ENCODE measurements around the gene PERM1. TPM values are rescaled to one million over a fixed set of nuclear protein-coding genes. Genes with fewer than 3 reads are reported as not detected.

Gene PERM1
- total RNA-seq, 4 donors from 2014 or later, result 0.24 to 0.93 (median 0.44) TPM

DNA sequence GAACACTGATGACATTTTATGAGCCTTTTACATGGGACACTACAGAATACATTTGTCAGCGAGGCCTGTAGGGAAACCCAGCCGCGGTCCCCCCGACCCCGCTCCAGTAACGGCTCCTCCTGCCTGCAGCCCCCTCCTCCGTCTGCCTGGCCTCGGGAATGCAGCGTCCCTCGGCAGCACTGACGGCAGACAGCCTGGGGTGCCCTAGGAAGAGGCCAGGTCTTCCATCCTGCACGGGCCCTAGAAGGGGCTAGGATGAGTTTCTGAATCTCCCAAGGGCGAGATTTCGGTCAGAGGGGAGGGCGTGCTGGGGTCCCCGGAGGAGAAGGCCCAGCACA is 49.8 kb downstream of the PERM1 start:
- peaks cover 86% of the 10 kb centered on the region for H3K27me3 ChIP-seq
- DNase-seq (ENCODE audit: low spot score in 2 of 2), result no peak
- H3K36me3 ChIP-seq, result no peaks in the 10 kb centered on the region
- H3K9me3 ChIP-seq, result no peaks in the 10 kb centered on the region
- TF ChIP-seq POLR2AphosphoS5 (IDR thresholded peaks at IDR 0.05), result no peak
- TF ChIP-seq, protein P1, sequence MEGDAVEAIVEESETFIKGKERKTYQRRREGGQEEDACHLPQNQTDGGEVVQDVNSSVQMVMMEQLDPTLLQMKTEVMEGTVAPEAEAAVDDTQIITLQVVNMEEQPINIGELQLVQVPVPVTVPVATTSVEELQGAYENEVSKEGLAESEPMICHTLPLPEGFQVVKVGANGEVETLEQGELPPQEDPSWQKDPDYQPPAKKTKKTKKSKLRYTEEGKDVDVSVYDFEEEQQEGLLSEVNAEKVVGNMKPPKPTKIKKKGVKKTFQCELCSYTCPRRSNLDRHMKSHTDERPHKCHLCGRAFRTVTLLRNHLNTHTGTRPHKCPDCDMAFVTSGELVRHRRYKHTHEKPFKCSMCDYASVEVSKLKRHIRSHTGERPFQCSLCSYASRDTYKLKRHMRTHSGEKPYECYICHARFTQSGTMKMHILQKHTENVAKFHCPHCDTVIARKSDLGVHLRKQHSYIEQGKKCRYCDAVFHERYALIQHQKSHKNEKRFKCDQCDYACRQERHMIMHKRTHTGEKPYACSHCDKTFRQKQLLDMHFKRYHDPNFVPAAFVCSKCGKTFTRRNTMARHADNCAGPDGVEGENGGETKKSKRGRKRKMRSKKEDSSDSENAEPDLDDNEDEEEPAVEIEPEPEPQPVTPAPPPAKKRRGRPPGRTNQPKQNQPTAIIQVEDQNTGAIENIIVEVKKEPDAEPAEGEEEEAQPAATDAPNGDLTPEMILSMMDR (IDR thresholded peaks at IDR 0.05), result no peak
- no peak for TF ChIP-seq EP300 (IDR thresholded peaks at IDR 0.05)
- no peak for TF ChIP-seq POLR2A (IDR thresholded peaks at IDR 0.05)
- H3K4me3 ChIP-seq, result no peak overlapping the region
- WGBS, result 63% methylated on average over 16 of the region's 16 CpGs
- H3K27ac ChIP-seq, result no peak overlapping the region
- H3K4me1 ChIP-seq, result peaks cover 20% of the 10 kb centered on the region

DNA sequence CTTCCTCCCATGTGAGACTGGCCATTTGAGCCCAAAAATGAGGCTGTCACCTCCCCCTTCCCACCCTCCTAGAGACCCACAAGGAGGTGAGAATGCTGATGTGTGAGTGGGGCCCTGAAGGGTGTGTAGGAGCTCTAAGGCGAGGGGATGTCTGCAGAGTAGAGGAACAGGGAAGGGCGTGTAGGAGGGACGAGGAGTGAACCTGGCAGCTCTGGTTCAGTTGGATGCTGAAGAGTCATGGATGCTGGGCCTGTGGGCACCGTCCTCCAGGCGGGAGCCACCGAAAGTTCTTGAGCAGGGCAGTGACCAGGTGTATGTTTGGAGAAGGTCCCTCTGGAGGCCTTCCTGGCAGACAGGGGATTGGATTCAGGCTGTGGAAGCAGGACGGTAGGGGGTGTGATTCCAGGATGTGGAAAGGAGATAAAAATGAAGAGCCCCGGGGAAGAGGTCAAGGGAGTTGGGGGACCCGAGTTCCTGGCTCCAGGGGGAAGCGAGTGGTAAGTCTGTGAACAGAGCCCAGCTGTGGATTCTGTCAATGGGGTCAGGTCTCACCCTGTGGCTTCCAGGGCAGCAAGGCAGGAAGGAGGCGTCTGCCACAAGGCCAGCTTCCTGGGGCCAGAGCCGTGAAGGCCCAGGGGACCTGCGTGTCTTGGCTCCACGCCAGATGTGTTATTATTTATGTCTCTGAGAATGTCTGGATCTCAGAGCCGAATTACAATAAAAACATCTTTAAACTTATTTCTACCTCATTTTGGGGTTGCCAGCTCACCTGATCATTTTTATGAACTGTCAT is 50.3 kb downstream of the PERM1 start:
- DNase-seq (ENCODE audit: low spot score in 2 of 2), result no peak
- H3K4me1 ChIP-seq, result peaks cover 18% of the 10 kb centered on the region
- TF ChIP-seq EP300 (IDR thresholded peaks at IDR 0.05), result no peak
- TF ChIP-seq, protein P1 (IDR thresholded peaks at IDR 0.05), result no peak
- TF ChIP-seq POLR2A (IDR thresholded peaks at IDR 0.05), result no peak
- no peak for TF ChIP-seq POLR2AphosphoS5 (IDR thresholded peaks at IDR 0.05)
- H3K9me3 ChIP-seq, result no peaks in the 10 kb centered on the region
- WGBS, result 46% methylated on average over 15 of the region's 15 CpGs
- no peak overlapping the region for H3K4me3 ChIP-seq
- peaks cover 86% of the 10 kb centered on the region for H3K27me3 ChIP-seq
- no peaks in the 10 kb centered on the region for H3K36me3 ChIP-seq
- H3K27ac ChIP-seq, result no peak overlapping the region

DNA sequence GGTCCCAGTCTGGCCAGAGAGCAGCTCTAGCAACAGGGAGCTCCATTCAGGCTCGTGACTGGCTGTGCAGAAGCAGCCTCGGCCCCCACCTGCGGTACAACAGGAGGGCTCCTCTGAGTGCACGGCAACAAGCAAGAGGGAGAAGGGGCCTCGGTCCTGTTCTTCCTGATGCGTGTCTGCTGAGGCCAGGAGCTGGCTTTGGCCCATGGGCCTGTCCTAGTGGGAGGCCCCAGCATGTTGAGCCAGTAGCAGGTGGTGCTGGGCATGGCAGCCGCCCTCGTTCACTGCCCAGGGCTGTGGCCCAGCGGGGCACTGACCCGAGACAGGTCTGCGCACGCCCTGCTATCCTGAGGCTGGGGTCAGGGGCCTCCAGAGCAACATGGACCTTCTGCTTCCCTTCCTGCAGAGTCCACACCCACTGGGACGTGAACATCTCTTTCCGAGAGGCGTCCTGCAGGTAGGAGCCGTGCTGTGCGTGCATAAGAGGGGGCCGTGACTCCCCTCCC is 51.2 kb downstream of the PERM1 start:
- Histone ChIP-seq H3K4me3 (no peak overlapping the region), H3K27ac (no peak overlapping the region), H3K36me3 (no peaks in the 10 kb centered on the region), H3K27me3 (peaks cover 86% of the 10 kb centered on the region), H3K4me1 (peaks cover 16% of the 10 kb centered on the region), H3K9me3 (no peaks in the 10 kb centered on the region)
- TF ChIP-seq, protein P1 (IDR thresholded peaks at IDR 0.05), result no peak
- TF ChIP-seq POLR2A (IDR thresholded peaks at IDR 0.05), result no peak
- TF ChIP-seq EP300 (IDR thresholded peaks at IDR 0.05), result no peak
- no peak for TF ChIP-seq POLR2AphosphoS5 (IDR thresholded peaks at IDR 0.05)
- no peak for DNase-seq (ENCODE audit: low spot score in 2 of 2)
- 56% methylated on average over 17 of the region's 18 CpGs for WGBS

DNA sequence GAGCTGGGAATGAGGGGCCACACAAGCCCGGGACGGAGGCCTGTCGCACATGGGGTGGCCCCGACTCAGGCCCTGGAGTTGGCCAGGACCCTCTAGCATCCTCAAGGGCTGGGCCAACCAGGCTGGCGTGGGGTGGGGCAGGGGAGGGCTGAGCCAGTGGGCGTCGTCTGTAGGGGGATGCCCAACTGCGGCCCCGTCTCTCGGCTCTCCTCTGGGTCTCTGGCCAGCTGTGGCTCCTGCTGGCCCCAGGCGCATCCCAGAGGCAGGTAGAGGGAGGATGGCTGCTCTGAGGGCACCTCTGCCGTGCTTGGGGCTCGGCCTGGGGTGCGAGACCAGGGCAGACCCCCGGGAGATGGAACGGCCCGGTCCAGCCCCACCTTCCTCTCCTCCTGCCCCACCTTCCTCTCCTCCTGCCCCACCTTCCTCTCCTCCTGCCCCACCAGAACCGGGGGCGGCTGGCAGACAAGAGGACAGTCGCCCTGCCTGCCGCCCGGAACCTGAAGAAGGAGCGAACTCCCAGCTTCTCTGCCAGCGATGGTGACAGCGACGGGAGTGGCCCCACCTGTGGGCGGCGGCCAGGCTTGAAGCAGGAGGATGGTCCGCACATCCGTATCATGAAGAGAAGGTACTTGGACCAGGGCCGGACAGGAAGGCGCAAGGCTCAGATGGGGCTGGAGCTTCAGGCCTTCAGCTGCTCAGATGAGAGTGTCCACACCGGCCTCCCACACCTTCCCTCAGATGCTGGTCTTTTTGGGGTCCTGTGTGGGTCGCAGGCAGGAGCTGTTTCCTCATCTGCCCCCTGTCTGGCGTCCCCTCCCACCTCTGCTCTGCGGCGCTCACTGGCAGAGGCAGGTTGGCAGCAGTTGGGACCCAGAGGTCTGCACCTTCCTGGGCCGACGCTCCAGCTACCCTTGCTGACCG is 51.9 kb downstream of the PERM1 start:
- WGBS, result 58% methylated on average over 37 of the region's 40 CpGs
- no peaks in the 10 kb centered on the region for H3K9me3 ChIP-seq
- no peak overlapping the region for H3K27ac ChIP-seq
- DNase-seq (ENCODE audit: low spot score in 2 of 2), result no peak
- TF ChIP-seq POLR2A (IDR thresholded peaks at IDR 0.05), result no peak
- TF ChIP-seq, protein P1 (IDR thresholded peaks at IDR 0.05), result no peak
- no peak for TF ChIP-seq POLR2AphosphoS5 (IDR thresholded peaks at IDR 0.05)
- TF ChIP-seq EP300 (IDR thresholded peaks at IDR 0.05), result no peak
- H3K4me1 ChIP-seq, result peaks cover 16% of the 10 kb centered on the region
- peaks cover 86% of the 10 kb centered on the region for H3K27me3 ChIP-seq
- H3K36me3 ChIP-seq, result no peaks in the 10 kb centered on the region
- no peak overlapping the region for H3K4me3 ChIP-seq
